Astrocyte (in vitro differentiated cells and primary cell): ENCODE measurements around the gene FABP2. TPM values are rescaled to one million over a fixed set of nuclear protein-coding genes. Genes with fewer than 3 reads are reported as not detected.

Source experiments
- DNase-seq: peaks from one replicate; pipeline ENCODE4 v3.0.0-alpha.2; 2010; ENCODE audit warnings: low read depth
- FAIRE-seq: peaks from 2 replicates; lab custom pipeline; 2011; peaks lifted over from hg19 to GRCh38; lab: Jason Lieb, UNC
- H2AFZ ChIP-seq: 2 replicates; pipeline ENCODE4 v1.6.0; 2012; ENCODE audit warnings: low read depth, low read length, inconsistent platforms
- H3K27ac ChIP-seq: 2 replicates; pipeline ENCODE4 v1.5.1; 2011; ENCODE audit warnings: low read depth, low read length, inconsistent platforms
- H3K27me3 ChIP-seq: 2 replicates; pipeline ENCODE4 v1.6.0; 2011; ENCODE audit warnings: low read length, inconsistent platforms; ENCODE audit not compliant: insufficient read depth
- H3K36me3 ChIP-seq: 2 replicates; pipeline ENCODE4 v1.5.1; 2011; ENCODE audit warnings: low read length, inconsistent platforms; ENCODE audit not compliant: insufficient read depth
- H3K4me1 ChIP-seq: 2 replicates; pipeline ENCODE4 v1.5.1; 2011; ENCODE audit warnings: low read length, inconsistent platforms; ENCODE audit not compliant: insufficient read depth
- H3K4me2 ChIP-seq: 2 replicates; pipeline ENCODE4 v1.6.0; 2012; ENCODE audit warnings: low read length, inconsistent platforms
- H3K4me3 ChIP-seq: 2 replicates; pipeline ENCODE4 v1.5.1; 2011; ENCODE audit warnings: low read depth, mild to moderate bottlenecking, low read length, inconsistent platforms; ENCODE audit not compliant: insufficient read depth
- H3K79me2 ChIP-seq: 2 replicates; pipeline ENCODE4 v1.6.0; 2012; ENCODE audit warnings: mild to moderate bottlenecking, low read length, inconsistent platforms; ENCODE audit not compliant: insufficient read depth
- H3K9ac ChIP-seq: 2 replicates; pipeline ENCODE4 v1.6.0; 2012; ENCODE audit warnings: mild to moderate bottlenecking, low read length, inconsistent platforms
- H3K9me3 ChIP-seq: 2 replicates; pipeline ENCODE4 v1.5.1; 2012; ENCODE audit warnings: low read depth, mild to moderate bottlenecking, low read length, inconsistent platforms; ENCODE audit not compliant: insufficient read depth
- H4K20me1 ChIP-seq: 2 replicates; pipeline ENCODE4 v1.6.0; 2012; ENCODE audit warnings: low read length, inconsistent platforms; ENCODE audit not compliant: insufficient read depth
- H3K27ac Mint-ChIP-seq: one replicate; pipeline ENCODE4 v1.8.0; 2021; ENCODE audit warnings: mild to moderate bottlenecking, mixed read lengths; ENCODE audit not compliant: unreplicated experiment
- H3K27me3 Mint-ChIP-seq: one replicate; pipeline ENCODE4 v1.8.0; 2021; ENCODE audit warnings: low read depth, mixed read lengths; ENCODE audit not compliant: unreplicated experiment
- H3K36me3 Mint-ChIP-seq: one replicate; pipeline ENCODE4 v1.8.0; 2021; ENCODE audit warnings: low read depth, mixed read lengths; ENCODE audit not compliant: unreplicated experiment
- H3K4me1 Mint-ChIP-seq: one replicate; pipeline ENCODE4 v1.8.0; 2021; ENCODE audit warnings: low read depth, mixed read lengths; ENCODE audit not compliant: unreplicated experiment
- H3K4me3 Mint-ChIP-seq: one replicate; pipeline ENCODE4 v1.8.0; 2021; ENCODE audit warnings: mild to moderate bottlenecking, moderate library complexity, mixed read lengths; ENCODE audit not compliant: unreplicated experiment
- H3K9me3 Mint-ChIP-seq: one replicate; pipeline ENCODE4 v1.8.0; 2021; ENCODE audit warnings: mild to moderate bottlenecking, mixed read lengths; ENCODE audit not compliant: unreplicated experiment
- CTCF ChIP-seq: IDR thresholded peaks from 2 replicates; pipeline ENCODE4 v1.5.1; 2011; ENCODE audit warnings: low read depth, mild to moderate bottlenecking, inconsistent platforms, low read length, moderate library complexity; ENCODE audit not compliant: insufficient read depth
- EZH2 ChIP-seq: IDR thresholded peaks from 2 replicates; pipeline ENCODE4 v1.6.1; 2012; ENCODE audit warnings: mild to moderate bottlenecking, low read length, inconsistent platforms; ENCODE audit not compliant: insufficient read depth
- total RNA-seq: library from RNA; stranded (reverse); gene quantifications from 2 replicates; pipeline ENCODE4 v1.2.1, GENCODE V29; 2021

Gene FABP2
- total RNA-seq, 1 donor from 2014 or later: not detected

GRCh38 chr4:119310826-119311225 is 11.1 kb downstream of the FABP2 start:
- H3K9ac ChIP-seq: no peak overlapping the region
- H3K4me1 Mint-ChIP-seq: no peaks in the 10 kb centered on the region
- no peaks in the 10 kb centered on the region for H4K20me1 ChIP-seq
- no peaks in the 10 kb centered on the region for H3K36me3 Mint-ChIP-seq
- H3K79me2 ChIP-seq: no peaks in the 10 kb centered on the region
- DNase-seq (no peak), FAIRE-seq (no peak)
- no peaks in the 10 kb centered on the region for H3K27me3 Mint-ChIP-seq
- no peaks in the 10 kb centered on the region for H3K9me3 Mint-ChIP-seq
- no peaks in the 10 kb centered on the region for H3K27me3 ChIP-seq
- no peak overlapping the region for H3K27ac ChIP-seq
- H3K4me3 Mint-ChIP-seq: no peak overlapping the region
- H3K36me3 ChIP-seq: no peaks in the 10 kb centered on the region
- H2AFZ ChIP-seq: no peak overlapping the region
- H3K4me3 ChIP-seq: no peak overlapping the region
- H3K4me1 ChIP-seq: peaks cover 6% of the 10 kb centered on the region
- no peaks in the 10 kb centered on the region for H3K9me3 ChIP-seq
- no peak overlapping the region for H3K4me2 ChIP-seq
- H3K27ac Mint-ChIP-seq: no peak overlapping the region
- TF ChIP-seq EZH2: no peak
- TF ChIP-seq CTCF: no peak

- DNase-seq (no peak), FAIRE-seq (no peak)
- H3K4me1 ChIP-seq: peaks cover 6% of the 10 kb centered on the region
- H4K20me1 ChIP-seq: no peaks in the 10 kb centered on the region
- H3K9ac ChIP-seq: no peak overlapping the region
- Mint-ChIP-seq H3K27me3 (no peaks in the 10 kb centered on the region), H3K9me3 (no peaks in the 10 kb centered on the region), H3K4me3 (no peak overlapping the region), H3K4me1 (no peaks in the 10 kb centered on the region), H3K36me3 (no peaks in the 10 kb centered on the region), H3K27ac (no peak overlapping the region)
- no peak overlapping the region for H3K4me2 ChIP-seq
- no peak overlapping the region for H2AFZ ChIP-seq
- H3K4me3 ChIP-seq: no peak overlapping the region
- no peak overlapping the region for H3K27ac ChIP-seq
- no peaks in the 10 kb centered on the region for H3K36me3 ChIP-seq
- H3K27me3 ChIP-seq: no peaks in the 10 kb centered on the region
- no peaks in the 10 kb centered on the region for H3K79me2 ChIP-seq
- no peaks in the 10 kb centered on the region for H3K9me3 ChIP-seq
- no peak for TF ChIP-seq CTCF
- no peak for TF ChIP-seq EZH2
Measured at GRCh38 chr4:119307606-119308005, 14.3 kb downstream of the FABP2 start.

GRCh38 chr4:119304431-119304830 is 17.5 kb downstream of the FABP2 start:
- FAIRE-seq: no peak
- DNase-seq: no peak
- no peaks in the 10 kb centered on the region for H3K27me3 Mint-ChIP-seq

More at GRCh38 chr4:119304431-119304830, 17.5 kb downstream of the FABP2 start:
- no peaks in the 10 kb centered on the region for H3K9me3 ChIP-seq
- Mint-ChIP-seq H3K27ac (no peak overlapping the region), H3K9me3 (no peaks in the 10 kb centered on the region), H3K4me3 (no peak overlapping the region), H3K4me1 (no peaks in the 10 kb centered on the region), H3K36me3 (no peaks in the 10 kb centered on the region)
- TF ChIP-seq EZH2 (no peak), CTCF (no peak)
- H3K36me3 ChIP-seq: no peaks in the 10 kb centered on the region
- peaks cover 6% of the 10 kb centered on the region for H3K4me1 ChIP-seq
- H3K27me3 ChIP-seq: no peaks in the 10 kb centered on the region
- H2AFZ ChIP-seq: no peak overlapping the region
- H3K4me3 ChIP-seq: no peak overlapping the region
- H3K4me2 ChIP-seq: no peak overlapping the region
- H3K79me2 ChIP-seq: peaks cover 9% of the 10 kb centered on the region
- H3K9ac ChIP-seq: no peak overlapping the region
- no peaks in the 10 kb centered on the region for H4K20me1 ChIP-seq
- no peak overlapping the region for H3K27ac ChIP-seq
